SU-DHL-6 (cell line): ENCODE measurements around the gene ABHD17B.
A peak's percentile ranks its signal among the peaks of the same experiment; 100 is the strongest.
"Not testable (repeated sequence)": the region's sequence is repeated elsewhere in the genome, so short reads cannot be mapped to it uniquely, and the experiment has no call there.

Source experiments
- H2AFZ ChIP-seq: fragments of 200-600 bp; sonication (generic); 2 replicates; pipeline ENCODE4 v1.6.1; 2014; ENCODE audit warnings: low read depth, mild to moderate bottlenecking, moderate library complexity, mixed read lengths, antibody characterized with exemption, low read length; ENCODE audit not compliant: severe bottlenecking
- H3F3A ChIP-seq: fragments of 200-600 bp; shearing (Covaris generic); 2 replicates; pipeline ENCODE4 v1.6.0; 2016; ENCODE audit warnings: antibody characterized with exemption, mild to moderate bottlenecking; ENCODE audit not compliant: insufficient read depth
- H3K27ac ChIP-seq: fragments of 200-600 bp; sonication (generic); 2 replicates; pipeline ENCODE4 v1.5.1; 2016; ENCODE audit warnings: low read depth, mild to moderate bottlenecking, low read length, moderate library complexity, mixed read lengths
- H3K27me3 ChIP-seq: fragments of 200-600 bp; sonication (generic), shearing (Covaris generic); 2 replicates; pipeline ENCODE4 v1.6.0; 2014; ENCODE audit warnings: mild to moderate bottlenecking, low read length
- H3K36me3 ChIP-seq: fragments of 200-600 bp; sonication (generic); 2 replicates; pipeline ENCODE4 v1.6.1; 2014; ENCODE audit warnings: mild to moderate bottlenecking, low read length, mixed read lengths
- H3K4me2 ChIP-seq: fragments of 300-600, 200-600 bp; shearing (Covaris generic), sonication (generic); 2 replicates; pipeline ENCODE4 v1.6.0; 2014; ENCODE audit warnings: low read length, low read depth, mild to moderate bottlenecking; ENCODE audit not compliant: poor library complexity, severe bottlenecking
- H3K4me3 ChIP-seq: fragments of 200-600 bp; sonication (generic); 2 replicates; pipeline ENCODE4 v1.5.1; 2014; ENCODE audit warnings: antibody characterized with exemption, low read length, mild to moderate bottlenecking, mixed read lengths; ENCODE audit not compliant: insufficient read depth, poor library complexity, severe bottlenecking
- H3K79me2 ChIP-seq: fragments of 200-600 bp; sonication (generic); 2 replicates; pipeline ENCODE4 v1.6.1; 2014; ENCODE audit warnings: mild to moderate bottlenecking, low read length, moderate library complexity; ENCODE audit not compliant: insufficient read depth
- H3K9ac ChIP-seq: fragments of 200-600 bp; sonication (generic); 2 replicates; pipeline ENCODE4 v1.7.0; 2014; ENCODE audit warnings: mild to moderate bottlenecking, low read length
- H3K9me2 ChIP-seq: fragments of 200-600 bp; sonication (generic); replicated peaks from 2 replicates; pipeline ENCODE4 v1.6.1; 2014; ENCODE audit warnings: low read length; ENCODE audit not compliant: insufficient read depth
- H3K9me3 ChIP-seq: fragments of 200-600 bp; sonication (generic); 2 replicates; pipeline ENCODE4 v1.6.1; 2014; ENCODE audit warnings: low read length, mixed read lengths; ENCODE audit not compliant: insufficient read depth
- H4K20me1 ChIP-seq: fragments of 200-600 bp; sonication (generic); 2 replicates; pipeline ENCODE4 v1.6.1; 2014; ENCODE audit warnings: low read depth, mild to moderate bottlenecking, antibody characterized with exemption, low read length, moderate library complexity, mixed read lengths
- CTCF ChIP-seq: fragments of 200-600 bp; sonication (generic); IDR thresholded peaks from one replicate; pipeline ENCODE4 v1.5.1; 2017; ENCODE audit warnings: antibody characterized with exemption, mild to moderate bottlenecking, low read length, moderate library complexity; ENCODE audit not compliant: insufficient read depth, poor library complexity, severe bottlenecking
- EZH2phosphoT487 ChIP-seq: fragments of 200-600 bp; sonication (generic), shearing (Covaris generic); conservative IDR thresholded peaks from 2 replicates; pipeline ENCODE4 v1.6.1; 2018; ENCODE audit warnings: mild to moderate bottlenecking, antibody characterized with exemption, low read length, moderate library complexity, mixed read lengths

The ABHD17B gene

GRCh38 chr9:71911061-71911907, at the start of gene ABHD17B, which contains the start of gene C9orf85:
ABHD17B (minus strand) TSS chr9:71911193; CDS start chr9:71875080, 36,113 bp downstream.
C9orf85 (plus strand) TSS chr9:71911639; CDS start chr9:71911735, 96 bp downstream.
- Histone ChIP-seq H4K20me1 (peaks cover 20% of the 10 kb centered on the region), H3K4me3 (peak within 1 kb of the TSS; percentile 86), H3K27me3 (no peaks in the 10 kb centered on the region), H3K36me3 (no peaks in the 10 kb centered on the region), H3K4me2 (peak within 1 kb of the TSS; percentile 89), H3K79me2 (peaks cover 88% of the 10 kb centered on the region), H3K27ac (peak within 1 kb of the TSS; percentile 73), H3K9me3 (no peaks in the 10 kb centered on the region), H3K9me2 (no peaks in the 10 kb centered on the region), H3F3A (no peaks in the 10 kb centered on the region), H2AFZ (peak within 1 kb of the TSS; percentile 75), H3K9ac (peak within 1 kb of the TSS; percentile 94)
- no peak for TF ChIP-seq EZH2phosphoT487
- TF ChIP-seq CTCF, result no peak

DNA sequence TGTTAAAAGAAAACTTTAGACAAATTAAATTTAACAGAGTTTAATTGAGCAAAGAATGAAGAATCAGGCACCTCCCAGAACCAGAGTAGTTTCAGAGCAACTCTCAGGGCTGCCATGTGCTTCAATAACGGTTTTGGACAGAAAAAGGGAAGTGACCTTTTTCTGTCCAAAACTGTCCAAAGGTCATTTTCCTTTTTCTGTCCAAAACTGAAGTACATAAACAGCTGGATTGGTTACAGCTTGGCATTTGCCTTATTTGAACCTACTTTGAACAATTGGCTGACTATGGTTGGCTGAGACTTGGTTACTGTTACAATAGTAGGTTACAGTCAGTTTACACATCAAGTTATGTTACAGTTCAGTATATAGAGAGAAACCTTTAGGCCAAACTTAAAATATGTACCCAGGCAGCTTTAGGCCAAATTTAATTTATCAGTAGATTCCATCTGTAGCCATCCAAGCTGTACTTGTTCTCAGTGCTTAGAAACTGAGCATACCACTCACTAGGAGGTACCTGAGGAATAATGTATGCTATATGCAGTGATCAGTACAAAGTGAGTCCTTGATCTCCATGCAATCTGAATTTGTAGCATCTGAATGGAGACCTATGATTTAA, 44.4 kb upstream of the ABHD17B start:
- no peaks in the 10 kb centered on the region for H3K9me3 ChIP-seq
- no peaks in the 10 kb centered on the region for H3K9me2 ChIP-seq
- H3K27me3 ChIP-seq, result no peaks in the 10 kb centered on the region
- no peaks in the 10 kb centered on the region for H3F3A ChIP-seq
- no peak overlapping the region for H2AFZ ChIP-seq
- H3K79me2 ChIP-seq, result no peaks in the 10 kb centered on the region
- TF ChIP-seq EZH2phosphoT487, result no peak
- no peak for TF ChIP-seq CTCF
- no peak overlapping the region for H3K9ac ChIP-seq
- H3K4me3 ChIP-seq, result no peak overlapping the region
- no peaks in the 10 kb centered on the region for H4K20me1 ChIP-seq
- no peak overlapping the region for H3K27ac ChIP-seq
- no peaks in the 10 kb centered on the region for H3K36me3 ChIP-seq
- no peak overlapping the region for H3K4me2 ChIP-seq

- H4K20me1 ChIP-seq, H2AFZ ChIP-seq, H3K27me3 ChIP-seq, H3K9me2 ChIP-seq, H3K9me3 ChIP-seq, H3K4me2 ChIP-seq, H3K27ac ChIP-seq, H3K79me2 ChIP-seq, H3K9ac ChIP-seq, H3K36me3 ChIP-seq, H3F3A ChIP-seq, H3K4me3 ChIP-seq: not testable (repeated sequence)
Measured at GRCh38 chr9:71954652-71955051, 43.7 kb upstream of the ABHD17B start.
